ENCODE data around the gene S100A7A.
"Not testable (repeated sequence)": the region's sequence is repeated elsewhere in the genome, so short reads cannot be mapped to it uniquely, and the experiment has no call there.

S100A7A gene

GRCh38 chr1:153432874-153433681 lies 16.8 kb downstream of the S100A7A start:
- Histone ChIP-seq H3K36me3 (ENCODE audit: control insufficient read depth, insufficient read depth, low read length) (no peaks in the 10 kb centered on the region), H3K9me3 (ENCODE audit: control insufficient read depth, insufficient read depth, low read length) (no peaks in the 10 kb centered on the region), H3K4me1 (ENCODE audit: control insufficient read depth, insufficient read depth, low read length) (peaks cover 2% of the 10 kb centered on the region; the same call in 1 of the 2 replicates), H3K27ac (ENCODE audit: low read length) (no peak overlapping the region), H3K27me3 (ENCODE audit: control insufficient read depth, insufficient read depth, low read length) (no peaks in the 10 kb centered on the region), H3K4me3 (ENCODE audit: low read length) (no peak overlapping the region)
- no CpG with 5 or more reads among the region's 9 CpGs for WGBS (ENCODE audit: insufficient coverage, insufficient read length)
- no peak for DNase-seq (ENCODE audit: low read depth, low spot score)

GRCh38 chr1:153434746-153435455 lies 18.6 kb downstream of the S100A7A start:
- Histone ChIP-seq H3K27me3 (ENCODE audit: control insufficient read depth, insufficient read depth, low read length) (no peaks in the 10 kb centered on the region), H3K4me3 (ENCODE audit: low read length) (no peak overlapping the region), H3K36me3 (ENCODE audit: control insufficient read depth, insufficient read depth, low read length) (no peaks in the 10 kb centered on the region), H3K27ac (ENCODE audit: low read length) (no peak overlapping the region), H3K4me1 (ENCODE audit: control insufficient read depth, insufficient read depth, low read length) (no peaks in the 10 kb centered on the region), H3K9me3 (ENCODE audit: control insufficient read depth, insufficient read depth, low read length) (no peaks in the 10 kb centered on the region)
- WGBS (ENCODE audit: insufficient coverage, insufficient read length), result no CpG with 5 or more reads among the region's 11 CpGs
- DNase-seq (ENCODE audit: low read depth, low spot score), result no peak

- no CpG with 5 or more reads among the region's 4 CpGs for WGBS (ENCODE audit: insufficient coverage, insufficient read length)
- no peak overlapping the region for H3K4me3 ChIP-seq (ENCODE audit: low read length)
- H3K4me1 ChIP-seq (ENCODE audit: control insufficient read depth, insufficient read depth, low read length), result no peaks in the 10 kb centered on the region
- no peak for DNase-seq (ENCODE audit: low read depth, low spot score)
- no peaks in the 10 kb centered on the region for H3K9me3 ChIP-seq (ENCODE audit: control insufficient read depth, insufficient read depth, low read length)
- no peaks in the 10 kb centered on the region for H3K36me3 ChIP-seq (ENCODE audit: control insufficient read depth, insufficient read depth, low read length)
- no peak overlapping the region for H3K27ac ChIP-seq (ENCODE audit: low read length)
- H3K27me3 ChIP-seq (ENCODE audit: control insufficient read depth, insufficient read depth, low read length), result no peaks in the 10 kb centered on the region
These were observed 20.9 kb downstream of the S100A7A start for GRCh38 chr1:153437236-153437635.

- no peak overlapping the region for H3K27ac ChIP-seq (ENCODE audit: low read length)
- H3K4me1 ChIP-seq (ENCODE audit: control insufficient read depth, insufficient read depth, low read length), result no peaks in the 10 kb centered on the region
- H3K4me3 ChIP-seq (ENCODE audit: low read length), result no peak overlapping the region
- H3K9me3 ChIP-seq (ENCODE audit: control insufficient read depth, insufficient read depth, low read length), result no peaks in the 10 kb centered on the region
- H3K36me3 ChIP-seq (ENCODE audit: control insufficient read depth, insufficient read depth, low read length), result no peaks in the 10 kb centered on the region
- H3K27me3 ChIP-seq (ENCODE audit: control insufficient read depth, insufficient read depth, low read length), result no peaks in the 10 kb centered on the region
- DNase-seq (ENCODE audit: low read depth, low spot score), result no peak
- WGBS (ENCODE audit: insufficient coverage, insufficient read length), result no CpG with 5 or more reads among the region's 7 CpGs
These were observed 22.3 kb downstream of the S100A7A start for GRCh38 chr1:153438599-153438998.

- DNase-seq (ENCODE audit: low read depth, low spot score), result no peak
- Histone ChIP-seq H3K9me3 (ENCODE audit: control insufficient read depth, insufficient read depth, low read length) (no peaks in the 10 kb centered on the region), H3K4me1 (ENCODE audit: control insufficient read depth, insufficient read depth, low read length) (no peaks in the 10 kb centered on the region), H3K27ac (ENCODE audit: low read length) (no peak overlapping the region), H3K4me3 (ENCODE audit: low read length) (no peak overlapping the region), H3K36me3 (ENCODE audit: control insufficient read depth, insufficient read depth, low read length) (no peaks in the 10 kb centered on the region), H3K27me3 (ENCODE audit: control insufficient read depth, insufficient read depth, low read length) (no peaks in the 10 kb centered on the region)
These were observed 23.0 kb downstream of the S100A7A start for GRCh38 chr1:153439273-153439672.

GRCh38 chr1:153441238-153441755 lies 25.0 kb downstream of the S100A7A start:
- Histone ChIP-seq H3K4me1 (ENCODE audit: control insufficient read depth, insufficient read depth, low read length) (no peaks in the 10 kb centered on the region), H3K4me3 (ENCODE audit: low read length) (no peak overlapping the region), H3K36me3 (ENCODE audit: control insufficient read depth, insufficient read depth, low read length) (no peaks in the 10 kb centered on the region), H3K9me3 (ENCODE audit: control insufficient read depth, insufficient read depth, low read length) (no peaks in the 10 kb centered on the region), H3K27ac (ENCODE audit: low read length) (no peak overlapping the region), H3K27me3 (ENCODE audit: control insufficient read depth, insufficient read depth, low read length) (no peaks in the 10 kb centered on the region)
- DNase-seq (ENCODE audit: low read depth, low spot score), result no peak
- WGBS (ENCODE audit: insufficient coverage, insufficient read length), result no CpG with 5 or more reads among the region's 9 CpGs

GRCh38 chr1:153443486-153443885 lies 27.2 kb downstream of the S100A7A start:
- Histone ChIP-seq H3K4me1 (ENCODE audit: control insufficient read depth, insufficient read depth, low read length) (no peaks in the 10 kb centered on the region), H3K9me3 (ENCODE audit: control insufficient read depth, insufficient read depth, low read length) (no peaks in the 10 kb centered on the region), H3K36me3 (ENCODE audit: control insufficient read depth, insufficient read depth, low read length) (no peaks in the 10 kb centered on the region), H3K4me3 (ENCODE audit: low read length) (no peak overlapping the region), H3K27ac (ENCODE audit: low read length) (no peak overlapping the region), H3K27me3 (ENCODE audit: control insufficient read depth, insufficient read depth, low read length) (no peaks in the 10 kb centered on the region)
- DNase-seq (ENCODE audit: low read depth, low spot score), result no peak
- WGBS (ENCODE audit: insufficient coverage, insufficient read length), result no CpG with 5 or more reads among the region's 4 CpGs

GRCh38 chr1:153444078-153444477 lies 27.8 kb downstream of the S100A7A start:
- H3K27ac ChIP-seq (ENCODE audit: low read length), result no peak overlapping the region

GRCh38 chr1:153447498-153448170 lies 31.3 kb downstream of the S100A7A start:
- Histone ChIP-seq H3K4me1 (ENCODE audit: control insufficient read depth, insufficient read depth, low read length) (no peaks in the 10 kb centered on the region), H3K9me3 (ENCODE audit: control insufficient read depth, insufficient read depth, low read length) (no peaks in the 10 kb centered on the region), H3K27me3 (ENCODE audit: control insufficient read depth, insufficient read depth, low read length) (no peaks in the 10 kb centered on the region), H3K36me3 (ENCODE audit: control insufficient read depth, insufficient read depth, low read length) (no peaks in the 10 kb centered on the region), H3K27ac (ENCODE audit: low read length) (no peak overlapping the region), H3K4me3 (ENCODE audit: low read length) (no peak overlapping the region)
- no CpG with 5 or more reads among the region's 1 CpG for WGBS (ENCODE audit: insufficient coverage, insufficient read length)
- no peak for DNase-seq (ENCODE audit: low read depth, low spot score)

More at GRCh38 chr1:153444078-153444477, 27.8 kb downstream of the S100A7A start:
- Histone ChIP-seq H3K4me1 (ENCODE audit: control insufficient read depth, insufficient read depth, low read length) (no peaks in the 10 kb centered on the region), H3K9me3 (ENCODE audit: control insufficient read depth, insufficient read depth, low read length) (no peaks in the 10 kb centered on the region), H3K36me3 (ENCODE audit: control insufficient read depth, insufficient read depth, low read length) (no peaks in the 10 kb centered on the region), H3K27me3 (ENCODE audit: control insufficient read depth, insufficient read depth, low read length) (no peaks in the 10 kb centered on the region), H3K4me3 (ENCODE audit: low read length) (no peak overlapping the region)
- WGBS (ENCODE audit: insufficient coverage, insufficient read length), result no CpG with 5 or more reads among the region's 5 CpGs
- no peak for DNase-seq (ENCODE audit: low read depth, low spot score)

GRCh38 chr1:153448851-153449250 lies 32.5 kb downstream of the S100A7A start:
- not testable (repeated sequence) for H3K4me1 ChIP-seq (ENCODE audit: control insufficient read depth, insufficient read depth, low read length); H3K36me3 ChIP-seq (ENCODE audit: control insufficient read depth, insufficient read depth, low read length)
- WGBS (ENCODE audit: insufficient coverage, insufficient read length), result no CpG with 5 or more reads among the region's 4 CpGs

More at GRCh38 chr1:153448851-153449250, 32.5 kb downstream of the S100A7A start:
- H3K9me3 ChIP-seq (ENCODE audit: control insufficient read depth, insufficient read depth, low read length); DNase-seq (ENCODE audit: low read depth, low spot score); H3K4me3 ChIP-seq (ENCODE audit: low read length); H3K27ac ChIP-seq (ENCODE audit: low read length); H3K27me3 ChIP-seq (ENCODE audit: control insufficient read depth, insufficient read depth, low read length): not testable (repeated sequence)
